Left ventricle myocardium inferior (tissue), 1 donor: ENCODE results near the gene PHGDH. TPM values are rescaled to one million over a fixed set of nuclear protein-coding genes. Genes with fewer than 3 reads are reported as not detected.
"Not testable (repeated sequence)": the region's sequence is repeated elsewhere in the genome, so short reads cannot be mapped to it uniquely, and the experiment has no call there.

Source experiments
- DNase-seq: peaks from one replicate; pipeline ENCODE4 v3.0.0-alpha.2; 2020
- H3K27ac ChIP-seq: fragments of 200-600 bp; replicated peaks from 2 replicates; pipeline ENCODE4 v1.8.0; 2021
- H3K27me3 ChIP-seq: fragments of 200-600 bp; 2 replicates; pipeline ENCODE4 v1.8.0; 2021; ENCODE audit warnings: low read depth
- H3K36me3 ChIP-seq: fragments of 200-600 bp; 2 replicates; pipeline ENCODE4 v1.8.0; 2021
- H3K4me1 ChIP-seq: fragments of 200-600 bp; 2 replicates; pipeline ENCODE4 v1.8.0; 2021
- H3K4me3 ChIP-seq: fragments of 200-600 bp; 2 replicates; pipeline ENCODE4 v1.8.0; 2021; ENCODE audit warnings: mild to moderate bottlenecking, moderate library complexity
- H3K9me3 ChIP-seq: fragments of 200-600 bp; replicated peaks from 2 replicates; pipeline ENCODE4 v1.8.0; 2021
- CTCF ChIP-seq: fragments of 200-600 bp; IDR thresholded peaks from 2 replicates; pipeline ENCODE4 v1.8.0; 2021; ENCODE audit warnings: antibody characterized with exemption, mild to moderate bottlenecking, borderline replicate concordance
- intact Hi-C: fragments of 100-400 bp; cut with micrococcal nuclease; formaldehyde crosslinking; loops from one replicate; pipeline ENCODE4 v1.11.0; 2022
- total RNA-seq: library from RNA; stranded (reverse); fragmentation: NEBNext Ultra II Directional; extraction: Animal tissue kit (Norgen Biotek cat#: 25700); gene quantifications from one replicate; pipeline ENCODE4 v1.2.1, GENCODE V29; 2021
- donor health status: DM: no; HTN: yes; CAD: no; lungs with severe emphysema.

Gene PHGDH
- total RNA-seq, 1 donor from 2014 or later, result 6.4 TPM

- peaks cover 7% of the 10 kb centered on the region for H3K27me3 ChIP-seq
- intact Hi-C loops, result no loop called here
- H3K9me3 ChIP-seq, result peaks cover 16% of the 10 kb centered on the region
- TF ChIP-seq CTCF, result no peak
- H3K4me1 ChIP-seq, result no peaks in the 10 kb centered on the region
- no peaks in the 10 kb centered on the region for H3K36me3 ChIP-seq
- no peak for DNase-seq
- no peak overlapping the region for H3K4me3 ChIP-seq
- H3K27ac ChIP-seq, result no peak overlapping the region
Observed at GRCh38 chr1:119700326-119700725, 11.4 kb upstream of the PHGDH start.

DNA sequence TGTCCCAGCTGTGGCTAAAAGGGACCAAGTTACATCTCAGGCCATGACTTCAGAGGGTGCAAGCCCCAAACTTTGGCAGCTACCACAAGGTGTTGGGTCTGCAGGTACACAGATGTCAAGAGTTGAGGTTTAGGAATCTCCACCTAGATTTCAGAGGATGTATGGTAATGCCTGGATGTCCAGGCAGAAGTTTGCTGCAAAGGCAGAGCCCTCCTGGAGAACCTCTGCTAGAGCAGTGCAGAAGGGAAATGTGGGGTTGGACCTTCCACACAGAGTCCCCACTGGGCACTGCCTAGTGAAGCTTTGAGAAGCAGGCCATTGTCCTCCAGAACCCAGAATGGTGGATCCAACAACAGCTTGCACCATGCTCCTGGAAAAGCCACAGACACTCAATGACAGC, 10.1 kb upstream of the PHGDH start:
- no peak overlapping the region for H3K27ac ChIP-seq
- DNase-seq, result no peak
- peaks cover 7% of the 10 kb centered on the region for H3K27me3 ChIP-seq
- H3K4me1 ChIP-seq, result no peaks in the 10 kb centered on the region
- no peaks in the 10 kb centered on the region for H3K36me3 ChIP-seq
- no peak overlapping the region for H3K4me3 ChIP-seq
- peaks cover 16% of the 10 kb centered on the region for H3K9me3 ChIP-seq
- intact Hi-C loops, result no loop called here
- no peak for TF ChIP-seq CTCF

DNA sequence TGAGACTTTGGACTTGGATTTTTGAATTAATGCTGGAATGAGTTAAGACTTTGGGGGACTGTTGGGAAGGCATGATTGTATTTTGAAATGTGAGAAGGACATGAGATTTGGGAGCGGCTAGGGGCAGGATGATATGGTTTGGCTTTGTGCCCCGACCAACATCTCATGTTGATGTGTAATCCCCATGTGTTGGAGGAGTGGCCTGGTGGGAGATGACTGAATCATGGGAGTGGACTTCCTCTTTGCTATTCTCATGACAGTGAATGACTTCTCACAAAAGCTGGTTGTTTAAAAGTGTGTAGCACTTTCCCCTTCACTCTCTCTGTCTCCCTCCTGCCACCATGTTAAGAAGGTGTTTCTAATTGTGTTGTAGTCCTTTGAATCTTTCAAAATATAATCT, 9.3 kb upstream of the PHGDH start:
- DNase-seq, result no peak
- Histone ChIP-seq H3K4me1 (no peaks in the 10 kb centered on the region), H3K4me3 (no peak overlapping the region), H3K9me3 (peaks cover 16% of the 10 kb centered on the region), H3K27me3 (peaks cover 5% of the 10 kb centered on the region), H3K36me3 (no peaks in the 10 kb centered on the region), H3K27ac (no peak overlapping the region)
- intact Hi-C loops, result no loop called here
- no peak for TF ChIP-seq CTCF

- Histone ChIP-seq H3K27ac (no peak overlapping the region), H3K27me3 (no peaks in the 10 kb centered on the region), H3K9me3 (peaks cover 16% of the 10 kb centered on the region), H3K4me1 (no peaks in the 10 kb centered on the region), H3K36me3 (no peaks in the 10 kb centered on the region), H3K4me3 (no peak overlapping the region)
- intact Hi-C loops, result no loop called here
- no peak for TF ChIP-seq CTCF
- no peak for DNase-seq
Observed at GRCh38 chr1:119703666-119704450, 7.9 kb upstream of the PHGDH start.

DNA sequence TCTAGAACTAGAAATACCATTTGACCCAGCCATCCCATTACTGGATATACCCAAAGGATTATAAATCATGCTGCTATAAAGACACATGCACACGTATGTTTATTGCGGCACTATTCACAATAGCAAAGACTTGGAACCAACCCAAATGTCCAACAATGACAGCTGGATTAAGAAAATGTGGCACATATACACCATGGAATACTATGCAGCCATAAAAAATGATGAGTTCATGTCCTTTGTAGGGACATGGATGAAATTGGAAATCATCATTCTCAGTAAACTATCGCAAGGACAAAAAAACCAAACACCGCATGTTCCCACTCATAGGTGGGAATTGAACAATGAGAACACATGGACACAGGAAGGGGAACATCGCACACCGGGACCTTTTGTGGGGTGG, 5.1 kb upstream of the PHGDH start:
- H3K36me3 ChIP-seq, DNase-seq, H3K4me3 ChIP-seq, H3K27ac ChIP-seq, intact Hi-C loops, H3K4me1 ChIP-seq, H3K9me3 ChIP-seq: not testable (repeated sequence)
- peaks cover 23% of the 10 kb centered on the region for H3K27me3 ChIP-seq

DNA sequence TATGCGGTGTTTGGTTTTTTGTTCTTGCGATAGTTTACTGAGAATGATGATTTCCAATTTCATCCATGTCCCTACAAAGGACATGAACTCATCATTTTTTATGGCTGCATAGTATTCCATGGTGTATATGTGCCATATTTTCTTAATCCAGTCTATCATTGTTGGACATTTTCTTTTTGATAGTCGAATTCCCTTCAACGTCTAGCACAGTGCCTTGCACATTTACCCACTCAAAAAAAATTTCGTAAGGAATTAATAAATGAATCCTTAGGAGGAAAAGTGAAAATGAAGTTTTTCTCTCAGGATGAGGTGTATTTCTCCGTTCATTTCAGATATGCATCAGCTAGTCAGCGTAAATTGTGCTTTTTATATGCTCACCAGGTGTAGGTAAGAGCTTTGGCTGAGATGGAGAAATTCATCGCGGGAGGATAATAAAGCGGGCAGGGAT, 354 bp upstream of the PHGDH start:
- not testable (repeated sequence) for H3K27ac ChIP-seq
- peaks cover 48% of the 10 kb centered on the region for H3K27me3 ChIP-seq

More for the DNA sequence above, 354 bp upstream of the PHGDH start:
- H3K4me1 ChIP-seq, result peaks cover 22% of the 10 kb centered on the region
- intact Hi-C loops, DNase-seq, H3K9me3 ChIP-seq, H3K36me3 ChIP-seq: not testable (repeated sequence)
- peak overlapping the region; percentile 71 for H3K4me3 ChIP-seq
